ENCODE data around the gene PRR7. TPM values are rescaled to one million over a fixed set of nuclear protein-coding genes. Genes with fewer than 3 reads are reported as not detected.

Gene PRR7
- total and polyA plus RNA-seq, 4 experiments from 2014 or later, result 5.2 to 17.8 (median 10.7) TPM

GRCh38 chr5:177494346-177495195 is 48.0 kb downstream of the PRR7 start:
- Histone ChIP-seq H3K4me3 (ENCODE audit: low read length in 2 of 2) (no peak overlapping the region), H3K27me3 (ENCODE audit: insufficient read depth, low read length) (no peaks in the 10 kb centered on the region), H3K36me3 (ENCODE audit: insufficient read depth, low read length) (no peaks in the 10 kb centered on the region), H3K27ac (ENCODE audit: low read depth, low read length) (no peak overlapping the region), H3K4me1 (ENCODE audit: insufficient read depth, low read length) (peaks cover 11% of the 10 kb centered on the region), H3K9me3 (ENCODE audit: control insufficient read depth in 1 of 2, low read length in 2 of 2) (no peaks in the 10 kb centered on the region)
- ChIA-PET POLR2A (ENCODE audit: partially characterized antibody) (no interaction called here), CTCF (ENCODE audit: partially characterized antibody) (interaction anchor here (0.5 to 2.4 kb wide), 7 partner anchors 11 to 185 kb away, joined by 3 to 10 read pairs (median 3); no protein-coding TSS in a partner anchor)
- Mint-ChIP-seq H3K27me3 (no peaks in the 10 kb centered on the region), H3K36me3 (peaks cover 0 to 3% of the 10 kb centered on the region in 2 donors), H3K4me1 (peaks cover 5 to 25% (median 16%) of the 10 kb centered on the region in 4 donors), H3K4me3 (no peak overlapping the region), H3K27ac (peak overlapping the region in 1 of 7 donors; percentile 47), H3K9me3 (no peaks in the 10 kb centered on the region)
- intact Hi-C loops (cut with micrococcal nuclease), result no loop called here
- no peak for DNase-seq

- Mint-ChIP-seq H3K36me3 (no peaks in the 10 kb centered on the region), H3K4me3 (peak overlapping the region in 2 of 8 donors; percentile 25 to 74), H3K27ac (no peak overlapping the region), H3K9me3 (no peaks in the 10 kb centered on the region), H3K4me1 (peaks cover 5 to 25% (median 17%) of the 10 kb centered on the region in 4 donors), H3K27me3 (no peaks in the 10 kb centered on the region)
- no peak overlapping the region for H3K4me3 ChIP-seq (ENCODE audit: low read length in 2 of 2)
- H3K27ac ChIP-seq (ENCODE audit: low read depth, low read length), result no peak overlapping the region
- H3K36me3 ChIP-seq (ENCODE audit: insufficient read depth, low read length), result no peaks in the 10 kb centered on the region
- no peaks in the 10 kb centered on the region for H3K27me3 ChIP-seq (ENCODE audit: insufficient read depth, low read length)
- peaks cover 11% of the 10 kb centered on the region for H3K4me1 ChIP-seq (ENCODE audit: insufficient read depth, low read length)
- no peaks in the 10 kb centered on the region for H3K9me3 ChIP-seq (ENCODE audit: control insufficient read depth in 1 of 2, low read length in 2 of 2)
- ChIA-PET CTCF (ENCODE audit: partially characterized antibody) (interaction anchor here (1.2 to 1.4 kb wide), 3 partner anchors 40 to 186 kb away, joined by 3 to 4 read pairs (median 3); no protein-coding TSS in a partner anchor), POLR2A (ENCODE audit: partially characterized antibody) (no interaction called here)
- intact Hi-C loops (cut with micrococcal nuclease), result loop anchor here (2.0 kb wide), 2 partner anchors 21 to 379 kb away; no protein-coding TSS in a partner anchor
- DNase-seq, result no peak
These were observed 48.8 kb downstream of the PRR7 start for GRCh38 chr5:177495243-177496060.

DNA sequence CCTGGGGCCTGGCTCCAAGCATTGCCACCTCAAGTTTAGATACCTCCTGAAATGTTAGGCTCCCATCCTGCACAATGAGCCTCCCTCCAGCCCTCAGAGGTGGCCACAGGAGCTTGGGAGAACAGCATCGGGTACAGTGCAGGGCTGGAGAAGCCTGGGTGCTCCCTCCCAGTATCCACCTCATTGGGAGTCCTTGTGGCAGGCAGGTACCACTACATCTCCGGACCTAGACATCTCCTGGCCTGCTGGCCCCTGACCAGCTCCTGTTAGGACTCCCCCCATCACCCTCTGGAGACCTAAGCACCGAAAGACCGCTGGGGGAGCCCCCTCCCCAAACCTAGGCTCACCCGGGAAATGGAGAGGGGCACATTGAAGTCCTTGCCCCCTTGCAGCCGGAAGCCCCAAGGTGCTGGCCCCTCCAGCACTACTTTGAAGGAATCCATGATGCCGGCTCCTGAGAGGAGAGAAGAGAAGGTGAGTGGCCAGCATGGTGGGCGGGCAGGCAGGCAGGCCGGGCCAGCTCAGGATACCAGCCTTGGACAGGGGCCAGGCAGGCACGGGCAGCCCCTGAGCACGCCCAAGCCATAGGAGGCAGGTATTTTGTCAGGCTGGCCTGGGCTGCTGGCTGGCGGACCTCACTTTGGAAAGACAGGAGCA is 49.6 kb downstream of the PRR7 start:
- no peaks in the 10 kb centered on the region for H3K9me3 Mint-ChIP-seq
- no peak overlapping the region for H3K27ac ChIP-seq (ENCODE audit: low read depth, low read length)
- ChIA-PET POLR2A (ENCODE audit: partially characterized antibody) (interaction anchor here (1.2 to 1.9 kb wide), 3 partner anchors 24 to 193 kb away, joined by 3 to 4 read pairs (median 4); partner anchors contain the start of genes PRELID1 and RAB24), CTCF (ENCODE audit: partially characterized antibody) (interaction anchor here (1.3 to 3.3 kb wide), 2 partner anchors 91 to 187 kb away, joined by 3 to 14 read pairs; no protein-coding TSS in a partner anchor)
- H3K36me3 Mint-ChIP-seq, result no peaks in the 10 kb centered on the region
- intact Hi-C loops (cut with micrococcal nuclease), result loop anchor here (2.0 kb wide), 2 partner anchors 21 to 379 kb away; no protein-coding TSS in a partner anchor
- H3K4me1 ChIP-seq (ENCODE audit: insufficient read depth, low read length), result peaks cover 11% of the 10 kb centered on the region
- H3K27ac Mint-ChIP-seq, result peak overlapping the region in 1 of 7 donors; percentile 29
- H3K4me3 Mint-ChIP-seq, result peak overlapping the region in 5 of 8 donors; percentile 8 to 74 (median 49)
- no peak for DNase-seq
- H3K9me3 ChIP-seq (ENCODE audit: control insufficient read depth in 1 of 2, low read length in 2 of 2), result no peaks in the 10 kb centered on the region
- H3K4me1 Mint-ChIP-seq, result peaks cover 8 to 26% (median 20%) of the 10 kb centered on the region in 4 donors
- H3K27me3 ChIP-seq (ENCODE audit: insufficient read depth, low read length), result no peaks in the 10 kb centered on the region
- no peaks in the 10 kb centered on the region for H3K27me3 Mint-ChIP-seq
- no peaks in the 10 kb centered on the region for H3K36me3 ChIP-seq (ENCODE audit: insufficient read depth, low read length)
- H3K4me3 ChIP-seq (ENCODE audit: low read length in 2 of 2), result no peak overlapping the region

GRCh38 chr5:177496727-177497291 is 50.2 kb downstream of the PRR7 start:
- peak overlapping the region in 1 of 2 donors; percentile 75 for H3K4me3 ChIP-seq (ENCODE audit: low read length in 2 of 2)
- H3K36me3 ChIP-seq (ENCODE audit: insufficient read depth, low read length), result no peaks in the 10 kb centered on the region
- no peaks in the 10 kb centered on the region for H3K36me3 Mint-ChIP-seq

GRCh38 chr5:177497292-177498012 is 50.8 kb downstream of the PRR7 start, which contains the start of gene PDLIM7:
Gene PDLIM7 (minus strand): TSS chr5:177497604. CDS start chr5:177496512, 1,092 bp downstream.
- CTCF ChIA-PET (ENCODE audit: partially characterized antibody), result interaction anchor here (0.6 to 7.9 kb wide), 13 partner anchors 9 to 221 kb away, joined by 3 to 110 read pairs (median 4); no protein-coding TSS in a partner anchor
- Mint-ChIP-seq H3K27me3 (no peaks in the 10 kb centered on the region), H3K9me3 (no peaks in the 10 kb centered on the region), H3K36me3 (no peaks in the 10 kb centered on the region), H3K27ac (peak within 1 kb of the TSS; percentile 57 to 92 (median 85)), H3K4me3 (peak within 1 kb of the TSS; percentile 84 to 93 (median 88)), H3K4me1 (peaks cover 8 to 26% (median 20%) of the 10 kb centered on the region in 4 donors)
- Histone ChIP-seq H3K27ac (ENCODE audit: low read depth, low read length) (peak within 1 kb of the TSS; percentile 49), H3K27me3 (ENCODE audit: insufficient read depth, low read length) (no peaks in the 10 kb centered on the region), H3K9me3 (ENCODE audit: control insufficient read depth in 1 of 2, low read length in 2 of 2) (no peaks in the 10 kb centered on the region), H3K4me1 (ENCODE audit: insufficient read depth, low read length) (peaks cover 11% of the 10 kb centered on the region), H3K36me3 (ENCODE audit: insufficient read depth, low read length) (no peaks in the 10 kb centered on the region), H3K4me3 (ENCODE audit: low read length in 2 of 2) (peak within 1 kb of the TSS; percentile 65 to 75)
- DNase-seq, result peak; percentile 91 to 94 (median 92)
- intact Hi-C loops (cut with micrococcal nuclease), result loop anchor here (1.0 to 2.0 kb wide), 8 partner anchors 20 to 381 kb away; partner anchors contain the start of gene GRK6
- POLR2A ChIA-PET (ENCODE audit: partially characterized antibody), result interaction anchor here (0.6 to 2.2 kb wide), 15 partner anchors 19 to 232 kb away, joined by 3 to 19 read pairs (median 4); partner anchors contain the start of genes DDX41, GRK6, PRELID1 and PRR7

More at GRCh38 chr5:177496727-177497291, 50.2 kb downstream of the PRR7 start:
- peaks cover 11% of the 10 kb centered on the region for H3K4me1 ChIP-seq (ENCODE audit: insufficient read depth, low read length)
- DNase-seq, result no peak
- POLR2A ChIA-PET (ENCODE audit: partially characterized antibody), result interaction anchor here (0.7 to 2.2 kb wide), 13 partner anchors 20 to 193 kb away, joined by 3 to 19 read pairs (median 4); partner anchors contain the start of genes DDX41, GRK6, PRELID1 and PRR7
- peak overlapping the region; percentile 49 for H3K27ac ChIP-seq (ENCODE audit: low read depth, low read length)
- intact Hi-C loops (cut with micrococcal nuclease), result loop anchor here (1.0 to 2.0 kb wide), 8 partner anchors 20 to 380 kb away; partner anchors contain the start of gene GRK6
- CTCF ChIA-PET (ENCODE audit: partially characterized antibody), result interaction anchor here (0.9 to 7.9 kb wide), 11 partner anchors 9 to 187 kb away, joined by 3 to 110 read pairs (median 6); no protein-coding TSS in a partner anchor
- peak overlapping the region in 5 of 8 donors; percentile 4 to 89 (median 72) for H3K4me3 Mint-ChIP-seq
- no peaks in the 10 kb centered on the region for H3K9me3 ChIP-seq (ENCODE audit: control insufficient read depth in 1 of 2, low read length in 2 of 2)
- no peaks in the 10 kb centered on the region for H3K9me3 Mint-ChIP-seq
- H3K27me3 Mint-ChIP-seq, result no peaks in the 10 kb centered on the region
- H3K27ac Mint-ChIP-seq, result no peak overlapping the region
- peaks cover 8 to 26% (median 20%) of the 10 kb centered on the region in 4 donors for H3K4me1 Mint-ChIP-seq
- no peaks in the 10 kb centered on the region for H3K27me3 ChIP-seq (ENCODE audit: insufficient read depth, low read length)

Measured in CD4-positive, alpha-beta memory T cell (primary cell).